Upper lobe of left lung (tissue), 4 donors: ENCODE results near the gene MINDY4B.

Experiments used
- CTCF ChIP-seq, 6 experiments: fragments of 450-650 bp in 4 of 6; fragments of 200-600 bp in 2 of 6; sonication (generic) in 2 of 6; IDR thresholded peaks; one replicate each; pipeline ENCODE4 v1.5.1; 2016 to 2019; ENCODE audit warnings: antibody characterized with exemption in 6 of 6
- EP300 ChIP-seq, 4 donors: sonication (generic); formaldehyde crosslinking; IDR thresholded peaks; one replicate each; pipeline ENCODE4 v1.5.1; 2017; ENCODE audit warnings: antibody characterized with exemption in 4 of 4, control low read depth in 2 of 4
- POLR2A ChIP-seq, 4 donors: fragments of 450-650 bp; IDR thresholded peaks; one replicate each; pipeline ENCODE4 v1.5.1; 2016 to 2017; ENCODE audit warnings: antibody characterized with exemption in 4 of 4, mild to moderate bottlenecking in 2 of 4
- POLR2AphosphoS5 ChIP-seq, 2 donors: sonication (generic); formaldehyde crosslinking; IDR thresholded peaks; one replicate each; pipeline ENCODE4 v1.5.1; 2017; ENCODE audit warnings: antibody characterized with exemption in 2 of 2

GRCh38 chr3:150867434-150867833 lies 37.8 kb downstream of the MINDY4B start:
- TF ChIP-seq CTCF (IDR thresholded peaks at IDR 0.05) (no peak), POLR2AphosphoS5 (IDR thresholded peaks at IDR 0.05) (no peak), POLR2A (IDR thresholded peaks at IDR 0.05) (no peak), EP300 (IDR thresholded peaks at IDR 0.05) (no peak)
